Prostate gland (tissue), 2 donors: ENCODE measurements around the gene MAP2K7. TPM values are rescaled to one million over a fixed set of nuclear protein-coding genes. Genes with fewer than 3 reads are reported as not detected.
"Not testable (repeated sequence)": the region's sequence is repeated elsewhere in the genome, so short reads cannot be mapped to it uniquely, and the experiment has no call there.

Source experiments
- DNase-seq: peaks from one replicate; pipeline ENCODE4 v3.0.0-alpha.2; 2019; ENCODE audit warnings: low spot score
- H3K27ac ChIP-seq, 2 donors: fragments of 200-600 bp; sonication (generic); 2 replicates each; pipeline ENCODE4 v1.5.1; 2017 to 2019
- H3K27me3 ChIP-seq: fragments of 200-600 bp; sonication (generic); replicated peaks from 2 replicates; pipeline ENCODE4 v1.5.1; 2019; ENCODE audit not compliant: insufficient read depth
- H3K36me3 ChIP-seq, 2 donors: fragments of 200-600 bp; sonication (generic); 1 replicate in 1 of 2; 2 replicates in 1 of 2; pipeline versions ENCODE4 v1.5.1 to v1.8.1; 2017 to 2019
- H3K4me1 ChIP-seq: fragments of 200-600 bp; sonication (generic); replicated peaks from 2 replicates; pipeline ENCODE4 v1.5.1; 2019
- H3K4me3 ChIP-seq, 2 donors: fragments of 200-600 bp; sonication (generic); 2 replicates each; pipeline ENCODE4 v1.5.1; 2017 to 2019
- H3K9me3 ChIP-seq: fragments of 200-600 bp; sonication (generic); 2 replicates; pipeline ENCODE4 v1.5.1; 2017
- POLR2A ChIP-seq: fragments of 450-650 bp; IDR thresholded peaks from one replicate; pipeline ENCODE4 v1.6.1; 2016; ENCODE audit warnings: antibody characterized with exemption, mild to moderate bottlenecking
- POLR2AphosphoS5 ChIP-seq: sonication (generic); formaldehyde crosslinking; IDR thresholded peaks from one replicate; pipeline ENCODE4 v1.6.1; 2017; ENCODE audit warnings: antibody characterized with exemption
- WGBS: methylation state at CpG from one replicate; pipeline ENCODE4 v1.1.5; 2018; 5-methylcytosine and 5-hydroxymethylcytosine counted together
- intact Hi-C: fragments of 100-400 bp; cut with DNase I; formaldehyde crosslinking; loops from one replicate; pipeline ENCODE4 v1.14.2; 2022
- total RNA-seq, 2 donors: library from RNA; depleted of rRNA; stranded (reverse); fragments of >200 nt; gene quantifications; one replicate each; pipeline ENCODE4 v1.1.0, GENCODE V29; 2016
- TF ChIP-seq, protein P1 (sequence below), 4 experiments: fragments of 200-600 bp in 2 of 4; fragments of 450-650 bp in 2 of 4; sonication (generic) in 2 of 4; IDR thresholded peaks; 1 replicate in 3 of 4; 2 replicates in 1 of 4; pipeline ENCODE4 v1.5.1; 2016 to 2019; ENCODE audit warnings: antibody characterized with exemption in 4 of 4, mild to moderate bottlenecking in 2 of 4, moderate library complexity in 2 of 4

The MAP2K7 gene
- total RNA-seq, 2 donors from 2014 or later: 21.6 to 45.2 TPM

GRCh38 chr19:7888145-7888825 is 15.4 kb upstream of the MAP2K7 start, which contains the start of gene LRRC8E:
TSS of gene LRRC8E (plus strand) at chr19:7888510. CDS start at chr19:7895604, 7,094 bp downstream.
- Histone ChIP-seq H3K36me3 (no peaks in the 10 kb centered on the region), H3K27ac (peak within 1 kb of the TSS in 1 of 2 donors; percentile 21), H3K27me3 (no peaks in the 10 kb centered on the region), H3K4me1 (no peaks in the 10 kb centered on the region), H3K4me3 (peak within 1 kb of the TSS; percentile 32 to 49), H3K9me3 (no peaks in the 10 kb centered on the region)
- TF ChIP-seq POLR2AphosphoS5: no peak
- TF ChIP-seq, protein P1, sequence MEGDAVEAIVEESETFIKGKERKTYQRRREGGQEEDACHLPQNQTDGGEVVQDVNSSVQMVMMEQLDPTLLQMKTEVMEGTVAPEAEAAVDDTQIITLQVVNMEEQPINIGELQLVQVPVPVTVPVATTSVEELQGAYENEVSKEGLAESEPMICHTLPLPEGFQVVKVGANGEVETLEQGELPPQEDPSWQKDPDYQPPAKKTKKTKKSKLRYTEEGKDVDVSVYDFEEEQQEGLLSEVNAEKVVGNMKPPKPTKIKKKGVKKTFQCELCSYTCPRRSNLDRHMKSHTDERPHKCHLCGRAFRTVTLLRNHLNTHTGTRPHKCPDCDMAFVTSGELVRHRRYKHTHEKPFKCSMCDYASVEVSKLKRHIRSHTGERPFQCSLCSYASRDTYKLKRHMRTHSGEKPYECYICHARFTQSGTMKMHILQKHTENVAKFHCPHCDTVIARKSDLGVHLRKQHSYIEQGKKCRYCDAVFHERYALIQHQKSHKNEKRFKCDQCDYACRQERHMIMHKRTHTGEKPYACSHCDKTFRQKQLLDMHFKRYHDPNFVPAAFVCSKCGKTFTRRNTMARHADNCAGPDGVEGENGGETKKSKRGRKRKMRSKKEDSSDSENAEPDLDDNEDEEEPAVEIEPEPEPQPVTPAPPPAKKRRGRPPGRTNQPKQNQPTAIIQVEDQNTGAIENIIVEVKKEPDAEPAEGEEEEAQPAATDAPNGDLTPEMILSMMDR (IDR thresholded peaks at IDR 0.05): peak in 1 of 4 experiments; percentile 14
- peak; percentile 67 for TF ChIP-seq POLR2A
- peak; percentile 46 for DNase-seq
- 10% methylated on average over 53 of the region's 53 CpGs for WGBS
- intact Hi-C loops: no loop called here

DNA sequence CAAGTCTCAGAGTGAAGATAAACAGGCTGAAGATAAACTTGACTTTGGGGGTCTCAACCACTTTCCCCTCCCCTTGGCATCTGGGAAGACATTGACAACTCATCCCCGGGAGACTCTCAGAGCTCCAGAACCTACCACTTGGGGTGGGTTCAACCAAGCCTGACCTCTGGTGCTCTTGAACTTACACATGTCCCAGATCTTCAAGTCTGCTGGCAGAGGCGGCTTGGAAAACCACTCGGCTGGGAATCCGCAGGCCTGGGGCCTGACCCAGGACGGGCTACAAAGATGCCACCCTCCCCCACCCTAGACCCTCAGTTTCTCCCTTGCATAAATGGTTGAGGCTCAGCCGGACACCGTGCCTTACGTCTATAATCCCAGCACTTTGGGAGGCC is 14.9 kb upstream of the MAP2K7 start:
- intact Hi-C loops: no loop called here
- peak overlapping the region in 1 of 2 donors; percentile 21 for H3K27ac ChIP-seq
- H3K9me3 ChIP-seq: no peaks in the 10 kb centered on the region
- no peaks in the 10 kb centered on the region for H3K4me1 ChIP-seq
- no peaks in the 10 kb centered on the region for H3K27me3 ChIP-seq
- 73% methylated on average over 8 of the region's 8 CpGs for WGBS
- H3K36me3 ChIP-seq: no peaks in the 10 kb centered on the region
- TF ChIP-seq POLR2AphosphoS5 (no peak), POLR2A (no peak)
- TF ChIP-seq, protein P1 (IDR thresholded peaks at IDR 0.05): no peak
- DNase-seq: no peak
- H3K4me3 ChIP-seq: peak overlapping the region; percentile 32 to 49

GRCh38 chr19:7893362-7894101 is 10.1 kb upstream of the MAP2K7 start:
- H3K9me3 ChIP-seq, H3K4me3 ChIP-seq, H3K27me3 ChIP-seq, H3K27ac ChIP-seq, H3K36me3 ChIP-seq, intact Hi-C loops, DNase-seq: not testable (repeated sequence)
- H3K4me1 ChIP-seq: peaks cover 10% of the 10 kb centered on the region
- WGBS: 82% methylated on average over 18 of the region's 18 CpGs

DNA sequence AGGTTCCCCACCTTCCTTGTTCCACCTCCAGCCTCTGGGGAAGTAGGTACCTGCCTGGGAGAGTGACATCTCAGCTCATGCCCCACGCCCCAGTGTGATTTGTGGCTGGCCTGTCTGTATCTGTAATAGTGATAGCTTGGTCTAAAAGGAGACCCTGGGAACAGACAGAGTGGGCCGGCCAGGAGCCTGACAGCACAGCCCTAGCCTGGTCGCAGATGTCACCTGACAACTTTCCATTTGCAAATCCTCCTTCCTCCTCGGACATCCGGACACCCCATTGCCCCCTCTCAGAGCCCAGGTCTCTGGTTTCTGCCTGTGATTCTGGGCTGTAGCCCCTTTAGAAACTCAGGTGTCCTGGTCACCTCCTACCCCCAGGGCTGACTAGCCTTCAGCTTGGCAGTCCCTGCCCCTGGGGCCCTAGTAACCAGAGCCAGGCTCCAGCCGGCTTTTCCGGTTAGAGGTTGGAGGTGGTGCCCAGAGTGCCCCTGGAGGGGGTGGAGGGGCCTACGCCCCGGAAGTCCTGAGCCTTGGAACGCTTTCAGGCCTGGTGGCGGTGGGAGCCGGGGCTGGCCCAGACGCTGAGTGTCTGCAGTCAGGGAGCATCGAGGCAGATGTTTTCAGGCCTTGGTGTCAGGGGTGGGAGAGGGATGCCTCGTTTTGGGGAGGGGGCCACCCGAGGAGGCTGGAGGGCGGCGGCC is 8.9 kb upstream of the MAP2K7 start:
- intact Hi-C loops: no loop called here
- no peak for TF ChIP-seq POLR2AphosphoS5
- TF ChIP-seq POLR2A: no peak
- TF ChIP-seq, protein P1 (IDR thresholded peaks at IDR 0.05): peak in 2 of 4 experiments; percentile 20 to 21
- no peaks in the 10 kb centered on the region for H3K36me3 ChIP-seq
- no peaks in the 10 kb centered on the region for H3K9me3 ChIP-seq
- peak overlapping the region; percentile 42 to 56 for H3K27ac ChIP-seq
- WGBS: 28% methylated on average over 18 of the region's 18 CpGs
- DNase-seq: peak; percentile 60
- no peaks in the 10 kb centered on the region for H3K27me3 ChIP-seq
- no peak overlapping the region for H3K4me3 ChIP-seq
- H3K4me1 ChIP-seq: peaks cover 10% of the 10 kb centered on the region

GRCh38 chr19:7895565-7895964 is 8.1 kb upstream of the MAP2K7 start:
- WGBS: 84% methylated on average over 13 of the region's 13 CpGs
- no peak overlapping the region for H3K4me3 ChIP-seq
- TF ChIP-seq POLR2AphosphoS5 (no peak), POLR2A (no peak)
- TF ChIP-seq, protein P1 (IDR thresholded peaks at IDR 0.05): no peak
- no peaks in the 10 kb centered on the region for H3K36me3 ChIP-seq
- DNase-seq: no peak
- peak overlapping the region in 1 of 2 donors; percentile 42 for H3K27ac ChIP-seq
- H3K9me3 ChIP-seq: no peaks in the 10 kb centered on the region
- no peaks in the 10 kb centered on the region for H3K27me3 ChIP-seq
- intact Hi-C loops: no loop called here
- peaks cover 10% of the 10 kb centered on the region for H3K4me1 ChIP-seq
